ENCODE measurements around the gene STAMBPL1. TPM values are rescaled to one million over a fixed set of nuclear protein-coding genes. Genes with fewer than 3 reads are reported as not detected.

Gene STAMBPL1
- total and polyA plus RNA-seq, 2 donors (not counting 3 experiments of a cell fraction or from before 2014, with no cell fraction given): 0.70 to 1.8 TPM

DNA sequence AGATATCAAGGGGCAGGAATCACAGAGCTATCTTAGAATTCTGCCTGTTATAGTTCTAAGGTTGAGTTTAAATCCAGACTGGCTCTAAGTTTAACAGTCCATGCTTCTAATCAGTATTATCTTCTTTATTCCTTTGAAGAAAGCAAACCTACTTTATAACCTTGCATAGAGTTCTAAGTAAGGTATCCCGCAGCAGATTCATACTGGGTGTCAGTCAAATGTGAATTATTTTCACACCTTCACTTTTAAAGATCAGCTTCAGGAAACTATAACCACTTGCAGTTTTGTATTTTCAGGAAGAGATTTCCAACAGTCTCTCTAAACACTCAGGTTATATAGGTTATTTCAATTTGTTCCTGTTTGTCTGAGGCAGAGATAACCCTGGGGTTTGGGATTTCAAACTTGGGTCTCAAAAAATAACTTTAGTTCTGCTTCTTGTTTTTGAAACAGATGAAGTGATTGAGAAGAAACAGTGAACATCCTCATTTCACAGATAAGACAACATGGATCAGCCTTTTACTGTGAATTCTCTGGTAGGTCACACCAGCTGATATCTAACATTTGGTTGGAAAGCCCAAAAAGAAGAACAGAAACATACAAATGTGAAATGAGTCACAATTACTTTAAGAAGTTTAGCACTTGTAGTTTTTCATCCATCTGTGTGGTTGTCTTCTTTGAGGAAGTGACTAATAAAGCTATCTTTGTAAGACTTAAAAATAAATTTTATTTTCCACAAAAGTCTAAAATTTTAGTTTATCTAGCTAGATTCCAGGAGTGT, 21.4 kb downstream of the STAMBPL1 start:
- dilution Hi-C loops (cut with MboI; ENCODE audit: extremely low pct_ligation_motif_present, low sequenced_read_pairs): no loop called here
- TF ChIP-seq EZH2 (IDR thresholded peaks at IDR 0.05; ENCODE audit: borderline replicate concordance, low read depth, low read length, severe bottlenecking) (no peak), MYC (IDR thresholded peaks at IDR 0.05; ENCODE audit: low read depth, low read length) (no peak), FOS (IDR thresholded peaks at IDR 0.05; ENCODE audit: borderline replicate concordance, insufficient read depth, low read length) (peak; percentile 14), POLR2A (IDR thresholded peaks at IDR 0.05; ENCODE audit: low read depth, low read length) (no peak), GATA2 (IDR thresholded peaks at IDR 0.05; ENCODE audit: insufficient read depth, insufficient read length, low read depth, low read length) (no peak), POLR2AphosphoS5 (IDR thresholded peaks at IDR 0.05; ENCODE audit: insufficient read depth, low read depth, low read length) (no peak)
- no peak overlapping the region for H2AFZ ChIP-seq (ENCODE audit: low read depth, low read length)
- no peaks in the 10 kb centered on the region for H3K27me3 ChIP-seq (ENCODE audit: control insufficient read depth in 2 of 2, insufficient read depth in 2 of 2, low read length in 2 of 2)
- no peaks in the 10 kb centered on the region for H3K36me3 ChIP-seq (ENCODE audit: control insufficient read depth in 2 of 2, extremely low read depth in 1 of 2, insufficient read depth in 2 of 2, low read length in 2 of 2)
- H3K79me2 ChIP-seq (ENCODE audit: control insufficient read depth, insufficient read depth, low read length): no peaks in the 10 kb centered on the region
- no peak overlapping the region for H3K4me2 ChIP-seq (ENCODE audit: insufficient read depth, low read length)
- H4K20me1 ChIP-seq (replicated peaks; ENCODE audit: control insufficient read depth, extremely low read depth, insufficient read depth, low read length): no peaks in the 10 kb centered on the region
- H3K9me1 ChIP-seq (replicated peaks; ENCODE audit: control insufficient read depth, extremely low read depth, insufficient read depth, low read length): peaks cover 2% of the 10 kb centered on the region
- ChIA-PET POLR2A (no interaction called here), CTCF (interaction anchor here (1.0 to 3.3 kb wide), 8 partner anchors 10 to 336 kb away, joined by 3 to 16 read pairs (median 4); no protein-coding TSS in a partner anchor)
- no peak overlapping the region for H3K9ac ChIP-seq (replicated peaks; ENCODE audit: extremely low read depth, insufficient read depth, low read length)
- no peak for DNase-seq (ENCODE audit: low read depth, low spot score)
- no TSS peak for BruUV-seq (replicated peaks)
- intact Hi-C loops (cut with micrococcal nuclease): loop anchor here (5.0 kb wide), 1 partner anchor 44 kb away; no protein-coding TSS in a partner anchor
- H3K9me3 ChIP-seq (replicated peaks; ENCODE audit: control insufficient read depth, insufficient read depth, low read length): no peaks in the 10 kb centered on the region
- H3K4me1 ChIP-seq (ENCODE audit: control insufficient read depth, extremely low read depth, insufficient read depth, low read length): no peaks in the 10 kb centered on the region
- no peak for FAIRE-seq
- no peak overlapping the region for H3K4me3 ChIP-seq (replicated peaks in 1 of 3; ENCODE audit: insufficient read depth in 1 of 3, low read depth in 1 of 3, low read length in 3 of 3)
- no peak overlapping the region for H3K27ac ChIP-seq (ENCODE audit: insufficient read depth, low read depth, low read length)

Data from endothelial cell of umbilical vein (primary cell).